Measurements from ENCODE around the gene RCVRN.

DNA sequence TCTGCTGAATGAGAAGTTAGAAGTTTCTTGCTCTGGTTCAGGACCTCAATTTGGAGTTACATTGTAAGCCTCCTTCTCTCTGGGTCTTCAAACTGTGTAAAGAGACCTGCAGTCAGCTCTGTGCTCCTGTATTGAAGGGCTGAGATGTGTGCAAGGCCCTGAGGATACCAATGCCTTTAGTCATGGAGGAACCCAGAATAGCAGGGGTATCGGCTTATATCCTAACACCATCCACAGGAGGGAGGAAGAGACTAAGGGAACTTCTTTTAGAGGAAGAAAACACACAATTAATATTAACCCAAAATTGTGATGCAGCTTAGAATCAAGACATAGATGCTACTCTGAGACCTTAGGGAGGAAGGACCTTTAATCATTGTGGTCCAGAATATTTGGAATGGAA lies 42.9 kb downstream of the RCVRN start:
- TF ChIP-seq, protein P1, sequence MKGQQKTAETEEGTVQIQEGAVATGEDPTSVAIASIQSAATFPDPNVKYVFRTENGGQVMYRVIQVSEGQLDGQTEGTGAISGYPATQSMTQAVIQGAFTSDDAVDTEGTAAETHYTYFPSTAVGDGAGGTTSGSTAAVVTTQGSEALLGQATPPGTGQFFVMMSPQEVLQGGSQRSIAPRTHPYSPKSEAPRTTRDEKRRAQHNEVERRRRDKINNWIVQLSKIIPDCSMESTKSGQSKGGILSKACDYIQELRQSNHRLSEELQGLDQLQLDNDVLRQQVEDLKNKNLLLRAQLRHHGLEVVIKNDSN (IDR thresholded peaks at IDR 0.05; ENCODE audit: borderline replicate concordance, low read depth), result no peak
- TF ChIP-seq POLR2AphosphoS5 (IDR thresholded peaks at IDR 0.05; ENCODE audit: low read depth, low read length) (no peak), CTCF (IDR thresholded peaks at IDR 0.05) (no peak), JUND (IDR thresholded peaks at IDR 0.05) (no peak), RAD21 (IDR thresholded peaks at IDR 0.05; ENCODE audit: low read length) (no peak), MEF2A (IDR thresholded peaks at IDR 0.05; ENCODE audit: borderline replicate concordance, low read depth) (no peak), GATA2 (CRISPR knock-in tag; IDR thresholded peaks at IDR 0.05) (no peak), SIN3A (IDR thresholded peaks at IDR 0.05; ENCODE audit: borderline replicate concordance, low read depth, low read length) (no peak), RFX5 (IDR thresholded peaks at IDR 0.05; ENCODE audit: low read length) (no peak), RXRA (IDR thresholded peaks at IDR 0.05; ENCODE audit: borderline replicate concordance, low read depth) (no peak), FOXJ3 (CRISPR knock-in tag; IDR thresholded peaks at IDR 0.05) (no peak)
